Natural killer cell (primary cell): ENCODE data around the gene CALCA. TPM values are rescaled to one million over a fixed set of nuclear protein-coding genes. Genes with fewer than 3 reads are reported as not detected.

ENCODE experiments used
- ATAC-seq, 3 donors: fragments of 150-1000 bp in 2 of 3; fragments of 200-7000 bp in 1 of 3; cut with Tn5 transposase; 1 replicate in 1 of 3; 2 replicates in 2 of 3; pipeline ENCODE4 v1.10.0; 2021; ENCODE audit warnings: mild to moderate bottlenecking in 2 of 3, moderate library complexity in 2 of 3
- DNase-seq, 2 donors: peaks; one replicate each; pipeline versions ENCODE4 v3.0.0 to v3.0.0-alpha.2; 2013 to 2021; ENCODE audit warnings: mixed read lengths in 1 of 2
- H3K27ac ChIP-seq: one replicate; pipeline ENCODE4 v1.5.1; 2013; ENCODE audit warnings: mild to moderate bottlenecking, low read length
- H3K27me3 ChIP-seq: one replicate; pipeline ENCODE4 v1.6.1; 2013; ENCODE audit warnings: low read length; ENCODE audit not compliant: control insufficient read depth, insufficient read depth
- H3K36me3 ChIP-seq: one replicate; pipeline ENCODE4 v1.6.1; 2013; ENCODE audit warnings: low read length; ENCODE audit not compliant: control insufficient read depth, insufficient read depth
- H3K4me1 ChIP-seq: one replicate; pipeline ENCODE4 v1.6.1; 2013; ENCODE audit warnings: low read length; ENCODE audit not compliant: control insufficient read depth, insufficient read depth
- H3K4me3 ChIP-seq: one replicate; pipeline ENCODE4 v1.5.1; 2013; ENCODE audit warnings: low read length
- H3K9me3 ChIP-seq: one replicate; pipeline ENCODE4 v1.6.1; 2013; ENCODE audit warnings: low read length; ENCODE audit not compliant: control insufficient read depth, insufficient read depth
- H3K27ac Mint-ChIP-seq, 2 donors: one replicate each; pipeline ENCODE4 v1.8.0; 2022; ENCODE audit warnings: mild to moderate bottlenecking in 2 of 2, mixed read lengths in 2 of 2, moderate library complexity in 1 of 2
- H3K27me3 Mint-ChIP-seq, 2 donors: one replicate each; pipeline ENCODE4 v1.8.0; 2022; ENCODE audit warnings: low read depth in 2 of 2, mixed read lengths in 2 of 2
- H3K36me3 Mint-ChIP-seq: one replicate; pipeline ENCODE4 v1.8.0; 2022; ENCODE audit warnings: mixed read lengths
- H3K4me1 Mint-ChIP-seq, 2 donors: one replicate each; pipeline ENCODE4 v1.8.0; 2022; ENCODE audit warnings: mixed read lengths in 2 of 2
- H3K4me3 Mint-ChIP-seq: one replicate; pipeline ENCODE4 v1.8.0; 2022; ENCODE audit warnings: mild to moderate bottlenecking, moderate library complexity, mixed read lengths
- H3K9me3 Mint-ChIP-seq, 2 donors: one replicate each; pipeline ENCODE4 v1.8.0; 2022; ENCODE audit warnings: mixed read lengths in 2 of 2
- WGBS: methylation state at CpG from one replicate; pipeline ENCODE4 v1.1.7; 2013; ENCODE audit warnings: missing lambda C conversion rate; ENCODE audit not compliant: insufficient coverage; 5-methylcytosine and 5-hydroxymethylcytosine counted together
- intact Hi-C: fragments of 100-400 bp; cut with micrococcal nuclease; formaldehyde crosslinking; loops from one replicate; pipeline ENCODE4 v1.14.2; 2022
- total RNA-seq, 4 donors: library from RNA; stranded (reverse); fragments of 120-200 nt in 1 of 4; gene quantifications; one replicate each; pipeline versions ENCODE4 v1.2.3 to v1.2.4, GENCODE V29; 2013 to 2022
- TF ChIP-seq, protein P1 (sequence below): fragments of 200-600 bp; IDR thresholded peaks from one replicate; pipeline ENCODE4 v1.8.0; 2022; ENCODE audit warnings: antibody characterized with exemption

The CALCA gene
- total RNA-seq, 3 donors from 2014 or later (not counting 1 experiment from before 2014, with no cell fraction given) = not detected

- H3K36me3 ChIP-seq = no peaks in the 10 kb centered on the region
- no peaks in the 10 kb centered on the region for H3K4me1 ChIP-seq
- ATAC-seq (no peak), DNase-seq (no peak)
- TF ChIP-seq, protein P1, sequence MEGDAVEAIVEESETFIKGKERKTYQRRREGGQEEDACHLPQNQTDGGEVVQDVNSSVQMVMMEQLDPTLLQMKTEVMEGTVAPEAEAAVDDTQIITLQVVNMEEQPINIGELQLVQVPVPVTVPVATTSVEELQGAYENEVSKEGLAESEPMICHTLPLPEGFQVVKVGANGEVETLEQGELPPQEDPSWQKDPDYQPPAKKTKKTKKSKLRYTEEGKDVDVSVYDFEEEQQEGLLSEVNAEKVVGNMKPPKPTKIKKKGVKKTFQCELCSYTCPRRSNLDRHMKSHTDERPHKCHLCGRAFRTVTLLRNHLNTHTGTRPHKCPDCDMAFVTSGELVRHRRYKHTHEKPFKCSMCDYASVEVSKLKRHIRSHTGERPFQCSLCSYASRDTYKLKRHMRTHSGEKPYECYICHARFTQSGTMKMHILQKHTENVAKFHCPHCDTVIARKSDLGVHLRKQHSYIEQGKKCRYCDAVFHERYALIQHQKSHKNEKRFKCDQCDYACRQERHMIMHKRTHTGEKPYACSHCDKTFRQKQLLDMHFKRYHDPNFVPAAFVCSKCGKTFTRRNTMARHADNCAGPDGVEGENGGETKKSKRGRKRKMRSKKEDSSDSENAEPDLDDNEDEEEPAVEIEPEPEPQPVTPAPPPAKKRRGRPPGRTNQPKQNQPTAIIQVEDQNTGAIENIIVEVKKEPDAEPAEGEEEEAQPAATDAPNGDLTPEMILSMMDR = no peak
- peaks cover 2 to 28% of the 10 kb centered on the region in 2 donors for H3K27me3 Mint-ChIP-seq
- intact Hi-C loops = no loop called here
- H3K27ac Mint-ChIP-seq = no peak overlapping the region
- H3K9me3 Mint-ChIP-seq = no peaks in the 10 kb centered on the region
- no peak overlapping the region for H3K27ac ChIP-seq
- H3K4me1 Mint-ChIP-seq = no peaks in the 10 kb centered on the region
- 100% methylated on average over 1 of the region's 1 CpG for WGBS
- no peaks in the 10 kb centered on the region for H3K9me3 ChIP-seq
- H3K36me3 Mint-ChIP-seq = no peaks in the 10 kb centered on the region
- H3K4me3 ChIP-seq = no peak overlapping the region
- H3K27me3 ChIP-seq = no peaks in the 10 kb centered on the region
- no peak overlapping the region for H3K4me3 Mint-ChIP-seq
Observed at GRCh38 chr11:14934641-14935351, 37.4 kb downstream of the CALCA start.

DNA sequence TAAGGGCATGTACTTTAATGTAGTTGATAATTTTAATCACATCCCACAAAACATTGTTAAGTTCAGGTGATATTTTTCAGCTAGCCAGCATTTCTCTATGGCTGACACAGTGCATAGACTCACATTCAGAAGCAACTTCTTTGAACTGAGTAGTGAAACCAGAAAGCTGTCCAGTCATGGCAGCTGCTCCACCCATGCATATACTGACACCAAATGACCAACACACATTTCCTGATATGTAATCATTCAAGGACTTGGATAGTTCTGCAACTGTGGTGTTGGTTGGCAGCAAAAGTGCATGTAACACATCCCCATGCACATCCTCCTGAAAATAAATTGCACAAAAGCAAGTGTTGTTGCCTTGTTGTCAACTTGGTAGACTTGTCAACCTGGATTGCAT lies 39.7 kb downstream of the CALCA start:
- Histone ChIP-seq H3K27me3 (no peaks in the 10 kb centered on the region), H3K4me1 (no peaks in the 10 kb centered on the region), H3K9me3 (no peaks in the 10 kb centered on the region), H3K36me3 (no peaks in the 10 kb centered on the region), H3K4me3 (no peak overlapping the region), H3K27ac (no peak overlapping the region)
- Mint-ChIP-seq H3K27ac (no peak overlapping the region), H3K27me3 (peaks cover 2 to 34% of the 10 kb centered on the region in 2 donors), H3K9me3 (no peaks in the 10 kb centered on the region), H3K36me3 (no peaks in the 10 kb centered on the region), H3K4me3 (no peak overlapping the region), H3K4me1 (no peaks in the 10 kb centered on the region)
- ATAC-seq = no peak
- TF ChIP-seq, protein P1 = no peak
- intact Hi-C loops = no loop called here
- no peak for DNase-seq

DNA sequence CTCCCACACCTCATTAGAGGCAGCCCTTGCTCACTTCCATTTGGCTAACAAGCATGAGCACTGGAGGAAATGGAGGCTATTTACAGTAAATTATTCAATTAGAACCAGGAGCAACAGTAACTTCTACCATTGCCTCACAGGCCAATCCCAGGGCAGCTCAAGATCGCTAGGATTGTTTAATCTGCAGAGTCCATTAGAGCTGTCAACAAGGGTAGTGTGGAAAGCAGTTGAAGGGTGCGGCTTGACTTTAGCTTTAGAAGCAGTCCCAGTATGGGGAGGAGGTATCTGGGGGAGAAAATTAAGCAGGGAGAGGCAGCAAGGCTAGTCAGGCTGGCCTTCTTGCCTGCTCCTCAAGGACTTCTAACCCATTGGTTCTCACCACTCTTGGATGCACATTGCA lies 41.8 kb downstream of the CALCA start:
- 88% methylated on average over 2 of the region's 2 CpGs for WGBS
- no peak overlapping the region for H3K27ac ChIP-seq
- H3K36me3 ChIP-seq = no peaks in the 10 kb centered on the region
- no peaks in the 10 kb centered on the region for H3K36me3 Mint-ChIP-seq
- DNase-seq (no peak), ATAC-seq (no peak)
- no peaks in the 10 kb centered on the region for H3K4me1 Mint-ChIP-seq
- intact Hi-C loops = no loop called here
- no peak overlapping the region for H3K4me3 ChIP-seq
- no peak overlapping the region for H3K27ac Mint-ChIP-seq
- peaks cover 2 to 34% of the 10 kb centered on the region in 2 donors for H3K27me3 Mint-ChIP-seq
- H3K9me3 Mint-ChIP-seq = no peaks in the 10 kb centered on the region
- TF ChIP-seq, protein P1 = no peak
- no peaks in the 10 kb centered on the region for H3K27me3 ChIP-seq
- H3K4me1 ChIP-seq = no peaks in the 10 kb centered on the region
- no peaks in the 10 kb centered on the region for H3K9me3 ChIP-seq
- no peak overlapping the region for H3K4me3 Mint-ChIP-seq

DNA sequence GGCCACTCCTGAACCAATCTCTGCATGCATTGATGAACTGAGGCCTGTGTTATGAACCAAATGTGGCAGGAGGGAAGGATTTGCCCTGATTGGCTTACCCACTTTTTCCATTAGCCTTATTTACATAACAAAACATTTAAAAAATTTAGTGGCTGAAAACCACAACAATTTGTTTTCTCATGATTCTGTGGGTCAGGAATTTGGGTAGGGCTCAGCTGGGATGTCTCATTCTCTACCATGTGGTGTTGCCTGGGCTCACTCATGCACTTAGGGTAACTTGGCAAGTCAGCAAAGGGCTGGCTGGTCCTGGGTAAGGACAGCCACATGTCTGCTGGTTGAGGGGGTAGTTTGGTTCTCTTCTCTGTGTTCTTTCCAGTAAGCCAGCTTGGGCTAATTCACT lies 45.0 kb downstream of the CALCA start:
- Mint-ChIP-seq H3K36me3 (no peaks in the 10 kb centered on the region), H3K27me3 (peaks cover 2 to 27% of the 10 kb centered on the region in 2 donors), H3K4me1 (no peaks in the 10 kb centered on the region), H3K27ac (no peak overlapping the region), H3K4me3 (no peak overlapping the region), H3K9me3 (no peaks in the 10 kb centered on the region)
- Histone ChIP-seq H3K27ac (no peak overlapping the region), H3K4me1 (no peaks in the 10 kb centered on the region), H3K4me3 (no peak overlapping the region), H3K9me3 (no peaks in the 10 kb centered on the region), H3K27me3 (no peaks in the 10 kb centered on the region), H3K36me3 (no peaks in the 10 kb centered on the region)
- ATAC-seq = no peak
- DNase-seq = no peak
- TF ChIP-seq, protein P1 = no peak
- intact Hi-C loops = no loop called here
